NCI-H748 treated with DMSO at 0.1 percent for 48 hours (cell line): ENCODE data around the gene DPYD.

Source experiments
- DNase-seq: peaks from one replicate; lab custom pipeline; 2025; lab: John Stamatoyannopoulos, UW

DPYD gene

GRCh38 chr1:97138515-97139032 is 782.3 kb downstream of the DPYD start:
- DNase-seq = no peak

- DNase-seq = peak; percentile 86
Observed at GRCh38 chr1:97137862-97138514, 782.8 kb downstream of the DPYD start.

GRCh38 chr1:97136996-97137395 is 783.8 kb downstream of the DPYD start:
- DNase-seq = no peak

- no peak for DNase-seq
Observed at GRCh38 chr1:97135972-97136371, 784.9 kb downstream of the DPYD start.

- DNase-seq = no peak
Observed at GRCh38 chr1:97128426-97128825, 792.4 kb downstream of the DPYD start.

- no peak for DNase-seq
Observed at GRCh38 chr1:97123717-97124431, 797.0 kb downstream of the DPYD start.

- DNase-seq = no peak
Observed at GRCh38 chr1:97120806-97121205, 800.0 kb downstream of the DPYD start.

GRCh38 chr1:97119260-97120158 is 801.3 kb downstream of the DPYD start:
- no peak for DNase-seq

- DNase-seq = no peak
Observed at GRCh38 chr1:97114842-97115241, 806.0 kb downstream of the DPYD start.

- no peak for DNase-seq
Observed at GRCh38 chr1:97112442-97112841, 808.4 kb downstream of the DPYD start.

GRCh38 chr1:97108179-97108578 is 812.7 kb downstream of the DPYD start:
- DNase-seq = no peak

GRCh38 chr1:97105531-97105930 is 815.3 kb downstream of the DPYD start:
- DNase-seq = no peak

- DNase-seq = no peak
Observed at GRCh38 chr1:97101509-97101908, 819.3 kb downstream of the DPYD start.

GRCh38 chr1:97097404-97097925 is 823.4 kb downstream of the DPYD start:
- DNase-seq = no peak

GRCh38 chr1:97095764-97096163 is 825.1 kb downstream of the DPYD start:
- DNase-seq = no peak

GRCh38 chr1:97094247-97094972 is 826.4 kb downstream of the DPYD start:
- DNase-seq = no peak

- DNase-seq = no peak
Observed at GRCh38 chr1:97093741-97094140, 827.1 kb downstream of the DPYD start.

- no peak for DNase-seq
Observed at GRCh38 chr1:97092824-97093223, 828.0 kb downstream of the DPYD start.

- no peak for DNase-seq
Observed at GRCh38 chr1:97091679-97092078, 829.2 kb downstream of the DPYD start.

GRCh38 chr1:97091263-97091662 is 829.6 kb downstream of the DPYD start:
- DNase-seq = no peak

GRCh38 chr1:97090725-97091124 is 830.1 kb downstream of the DPYD start:
- DNase-seq = no peak

- no peak for DNase-seq
Observed at GRCh38 chr1:97089173-97089572, 831.7 kb downstream of the DPYD start.
